Peyer's patch (tissue), 4 donors: ENCODE data around the gene OR6C2. TPM values are rescaled to one million over a fixed set of nuclear protein-coding genes. Genes with fewer than 3 reads are reported as not detected.
"Not testable (repeated sequence)": the region's sequence is repeated elsewhere in the genome, so short reads cannot be mapped to it uniquely, and the experiment has no call there.

Experiments used
- DNase-seq, 3 donors: peaks; one replicate each; pipeline ENCODE4 v3.0.0-alpha.2; 2017 to 2019
- H3K27ac ChIP-seq, 4 donors: fragments of 200-600 bp; sonication (generic); one replicate each; pipeline ENCODE4 v1.5.1; 2016 to 2019
- H3K27me3 ChIP-seq, 2 donors: fragments of 200-600 bp; sonication (generic); one replicate each; pipeline ENCODE4 v1.5.1; 2019
- H3K36me3 ChIP-seq, 3 donors: fragments of 200-600 bp; sonication (generic); one replicate each; pipeline ENCODE4 v1.5.1; 2016 to 2019
- H3K4me1 ChIP-seq, 4 donors: fragments of 200-600 bp; sonication (generic); one replicate each; pipeline ENCODE4 v1.5.1; 2016 to 2019
- H3K4me3 ChIP-seq, 4 donors: fragments of 200-600 bp; sonication (generic); 1 replicate in 3 of 4; 2 replicates in 1 of 4; pipeline ENCODE4 v1.5.1; 2016 to 2019; ENCODE audit warnings: mild to moderate bottlenecking in 1 of 4
- H3K9me3 ChIP-seq, 4 donors: fragments of 200-600 bp; sonication (generic); one replicate each; pipeline ENCODE4 v1.5.1; 2016 to 2019; ENCODE audit warnings: mild to moderate bottlenecking in 1 of 4
- POLR2A ChIP-seq, 2 donors: fragments of 450-650 bp; IDR thresholded peaks; one replicate each; pipeline ENCODE4 v1.5.1; 2017; ENCODE audit warnings: antibody characterized with exemption in 2 of 2, mild to moderate bottlenecking in 2 of 2, moderate library complexity in 2 of 2
- total RNA-seq, 4 donors: library from RNA; depleted of rRNA; stranded (reverse); fragments of >200 nt; gene quantifications; one replicate each; pipeline ENCODE4 v1.1.0, GENCODE V29; 2016
- TF ChIP-seq, protein P1 (sequence below), 6 experiments: fragments of 450-650 bp in 4 of 6; fragments of 200-600 bp in 2 of 6; sonication (generic) in 1 of 6; IDR thresholded peaks; one replicate each; pipeline ENCODE4 v1.5.1; 2017 to 2019; ENCODE audit warnings: antibody characterized with exemption in 6 of 6, mild to moderate bottlenecking in 3 of 6, moderate library complexity in 1 of 6

Gene OR6C2
- total RNA-seq, 4 donors from 2014 or later = not detected

DNA sequence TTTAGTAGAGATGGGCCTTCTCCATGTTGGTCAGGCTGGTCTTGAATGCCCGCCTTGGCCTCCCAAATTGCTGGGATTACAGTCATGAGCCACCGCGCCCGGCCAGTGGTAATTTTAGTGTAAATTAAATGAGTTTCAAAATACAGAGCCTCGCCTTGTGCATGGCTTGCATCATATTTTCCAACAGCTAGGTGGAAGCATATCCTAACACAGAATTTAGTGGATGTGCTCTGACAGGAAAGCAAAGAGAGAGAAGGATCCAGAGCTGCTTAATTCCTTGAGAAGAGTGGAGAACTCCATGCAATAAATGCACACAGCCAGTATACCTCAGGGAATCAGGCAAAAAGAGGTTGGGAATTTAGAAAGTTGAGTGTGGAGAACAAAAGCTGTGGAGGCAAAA lies 2.5 kb downstream of the OR6C2 start:
- H3K27me3 ChIP-seq = no peaks in the 10 kb centered on the region
- H3K27ac ChIP-seq = no peak overlapping the region
- no peaks in the 10 kb centered on the region for H3K36me3 ChIP-seq
- no peak for DNase-seq
- H3K9me3 ChIP-seq = no peaks in the 10 kb centered on the region
- H3K4me1 ChIP-seq = no peaks in the 10 kb centered on the region
- no peak overlapping the region for H3K4me3 ChIP-seq
- TF ChIP-seq POLR2A (IDR thresholded peaks at IDR 0.05) = no peak
- TF ChIP-seq, protein P1, sequence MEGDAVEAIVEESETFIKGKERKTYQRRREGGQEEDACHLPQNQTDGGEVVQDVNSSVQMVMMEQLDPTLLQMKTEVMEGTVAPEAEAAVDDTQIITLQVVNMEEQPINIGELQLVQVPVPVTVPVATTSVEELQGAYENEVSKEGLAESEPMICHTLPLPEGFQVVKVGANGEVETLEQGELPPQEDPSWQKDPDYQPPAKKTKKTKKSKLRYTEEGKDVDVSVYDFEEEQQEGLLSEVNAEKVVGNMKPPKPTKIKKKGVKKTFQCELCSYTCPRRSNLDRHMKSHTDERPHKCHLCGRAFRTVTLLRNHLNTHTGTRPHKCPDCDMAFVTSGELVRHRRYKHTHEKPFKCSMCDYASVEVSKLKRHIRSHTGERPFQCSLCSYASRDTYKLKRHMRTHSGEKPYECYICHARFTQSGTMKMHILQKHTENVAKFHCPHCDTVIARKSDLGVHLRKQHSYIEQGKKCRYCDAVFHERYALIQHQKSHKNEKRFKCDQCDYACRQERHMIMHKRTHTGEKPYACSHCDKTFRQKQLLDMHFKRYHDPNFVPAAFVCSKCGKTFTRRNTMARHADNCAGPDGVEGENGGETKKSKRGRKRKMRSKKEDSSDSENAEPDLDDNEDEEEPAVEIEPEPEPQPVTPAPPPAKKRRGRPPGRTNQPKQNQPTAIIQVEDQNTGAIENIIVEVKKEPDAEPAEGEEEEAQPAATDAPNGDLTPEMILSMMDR (IDR thresholded peaks at IDR 0.05) = no peak

DNA sequence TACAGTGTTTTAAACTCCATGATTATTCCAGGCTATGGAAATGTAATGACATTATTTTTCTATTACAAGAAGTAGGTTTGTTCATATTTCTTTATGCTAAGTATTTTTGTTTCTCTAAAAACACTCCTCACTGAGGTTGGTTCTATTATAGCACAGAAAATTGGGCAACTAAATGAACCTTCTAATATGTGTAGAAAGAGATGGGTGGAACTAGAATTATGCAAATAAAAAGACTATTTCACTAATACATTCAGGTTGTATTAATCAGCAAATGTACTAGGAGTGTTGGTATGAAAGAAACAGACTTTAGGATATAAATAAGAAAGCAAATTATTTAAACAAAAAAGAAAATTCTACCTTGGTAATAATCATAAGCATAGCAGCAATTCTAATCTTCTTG lies 4.9 kb downstream of the OR6C2 start:
- H3K36me3 ChIP-seq = no peaks in the 10 kb centered on the region
- no peaks in the 10 kb centered on the region for H3K9me3 ChIP-seq
- no peaks in the 10 kb centered on the region for H3K4me1 ChIP-seq
- no peak overlapping the region for H3K4me3 ChIP-seq
- DNase-seq = no peak
- H3K27ac ChIP-seq = no peak overlapping the region
- TF ChIP-seq POLR2A (IDR thresholded peaks at IDR 0.05) = no peak
- TF ChIP-seq, protein P1 (IDR thresholded peaks at IDR 0.05) = no peak
- no peaks in the 10 kb centered on the region for H3K27me3 ChIP-seq

DNA sequence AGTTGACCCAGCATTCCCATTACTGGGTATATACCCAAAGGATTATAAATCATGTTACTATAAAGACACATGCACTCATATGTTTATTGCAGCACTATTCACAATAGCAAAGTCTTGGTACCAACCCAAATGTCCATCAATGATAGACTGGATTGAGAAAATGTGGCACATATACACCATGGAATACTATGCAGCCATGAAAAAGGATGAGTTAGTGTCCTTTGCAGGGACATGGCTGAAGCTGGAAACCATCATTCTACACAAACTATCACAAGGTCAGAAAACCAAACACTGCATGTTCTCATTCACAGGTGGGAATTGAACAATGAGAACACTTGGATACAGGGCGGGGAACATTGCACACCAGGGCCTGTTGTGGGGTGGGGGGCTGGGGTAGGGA lies 21.1 kb downstream of the OR6C2 start:
- H3K4me3 ChIP-seq, H3K27me3 ChIP-seq, DNase-seq, H3K4me1 ChIP-seq, H3K9me3 ChIP-seq, H3K36me3 ChIP-seq, H3K27ac ChIP-seq: not testable (repeated sequence)

DNA sequence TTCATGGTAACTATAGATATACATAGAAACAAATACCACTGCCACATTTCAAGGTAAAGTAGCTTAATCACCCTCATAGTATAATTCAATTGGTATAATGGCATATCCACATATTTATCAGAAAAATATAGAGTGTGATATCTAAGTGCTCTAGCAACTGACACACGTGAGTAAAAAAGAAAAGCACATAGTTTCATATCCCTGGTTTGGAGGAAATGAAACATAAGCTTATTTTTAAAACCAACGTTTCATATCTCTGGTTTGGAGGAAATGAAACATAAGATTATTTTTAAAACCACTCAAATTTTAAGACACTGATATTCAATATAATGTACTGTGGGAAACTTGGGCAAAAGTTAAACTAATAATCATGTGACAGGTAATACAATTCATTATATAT lies 24.0 kb downstream of the OR6C2 start:
- Histone ChIP-seq H3K36me3 (no peaks in the 10 kb centered on the region), H3K4me3 (no peak overlapping the region), H3K27ac (no peak overlapping the region), H3K4me1 (no peaks in the 10 kb centered on the region), H3K27me3 (no peaks in the 10 kb centered on the region), H3K9me3 (no peaks in the 10 kb centered on the region)
- DNase-seq = no peak
- no peak for TF ChIP-seq POLR2A (IDR thresholded peaks at IDR 0.05)
- TF ChIP-seq, protein P1 (IDR thresholded peaks at IDR 0.05) = no peak

DNA sequence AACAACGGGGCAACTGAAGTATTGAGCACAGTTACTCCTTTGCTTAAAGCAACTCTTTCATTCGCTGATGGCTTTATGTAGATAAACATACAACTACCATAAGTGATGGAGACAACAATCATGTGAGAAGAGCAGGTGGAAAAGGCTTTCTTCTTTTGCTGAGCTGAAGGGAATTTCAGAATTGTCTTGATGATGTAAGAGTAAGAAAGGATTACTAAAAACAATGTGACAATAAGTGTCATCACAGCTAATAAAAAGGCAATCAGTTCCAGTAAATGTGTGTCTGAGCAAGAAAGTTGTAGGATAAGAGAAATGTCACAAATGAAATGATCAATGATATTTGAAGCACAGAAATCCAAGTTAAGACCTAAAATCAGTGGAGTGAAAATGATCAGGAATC lies 25.4 kb downstream of the OR6C2 start:
- H3K36me3 ChIP-seq = no peaks in the 10 kb centered on the region
- no peaks in the 10 kb centered on the region for H3K27me3 ChIP-seq
- no peak overlapping the region for H3K27ac ChIP-seq
- TF ChIP-seq, protein P1 (IDR thresholded peaks at IDR 0.05) = no peak
- no peak for TF ChIP-seq POLR2A (IDR thresholded peaks at IDR 0.05)
- no peak overlapping the region for H3K4me3 ChIP-seq
- H3K9me3 ChIP-seq = no peaks in the 10 kb centered on the region
- DNase-seq = no peak
- no peaks in the 10 kb centered on the region for H3K4me1 ChIP-seq

DNA sequence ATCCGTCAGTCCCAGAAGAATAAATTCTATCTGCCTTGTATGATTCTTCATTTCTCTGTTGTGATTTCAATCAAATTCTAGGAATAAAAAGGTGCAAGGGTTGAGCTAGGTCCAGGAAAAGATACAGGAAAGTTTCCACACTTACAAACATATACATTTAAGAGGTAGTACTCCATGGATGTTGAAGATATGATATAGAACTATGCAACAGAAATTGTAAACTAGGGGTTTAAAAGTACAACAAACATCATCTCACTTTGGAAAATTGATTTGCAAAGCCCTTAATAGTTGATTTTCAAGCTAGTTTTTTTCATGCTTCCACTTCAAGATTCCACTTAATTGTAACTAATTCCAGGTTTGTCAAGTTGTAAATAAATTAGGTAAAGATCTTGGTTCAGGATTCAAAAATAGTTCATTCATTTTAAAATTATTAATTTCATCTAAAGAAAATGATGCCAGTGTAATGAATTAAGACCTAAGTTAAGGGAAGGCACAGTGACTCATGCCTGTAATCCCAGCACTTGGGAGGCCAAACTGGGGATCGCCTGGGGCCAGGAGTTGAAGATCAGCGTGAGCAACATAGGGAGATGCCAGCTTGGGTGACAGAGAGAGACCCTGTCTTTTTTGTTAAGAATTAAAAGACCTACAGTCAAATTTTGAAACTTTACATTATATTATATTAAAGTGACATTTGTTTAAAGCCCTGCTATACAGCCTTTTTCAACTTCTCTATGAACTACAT lies 26.4 kb downstream of the OR6C2 start, which contains the start of gene OR6C70:
TSS of gene OR6C70 (minus strand) at position 51 of the 742 bp plus-strand sequence. CDS start at position 51, 0 bp downstream.
- Histone ChIP-seq H3K36me3 (no peaks in the 10 kb centered on the region), H3K4me1 (no peaks in the 10 kb centered on the region), H3K27ac (no peak within 1 kb of the TSS), H3K4me3 (no peak within 1 kb of the TSS), H3K9me3 (no peaks in the 10 kb centered on the region), H3K27me3 (no peaks in the 10 kb centered on the region)
- DNase-seq = no peak
- TF ChIP-seq, protein P1 (IDR thresholded peaks at IDR 0.05) = no peak
- TF ChIP-seq POLR2A (IDR thresholded peaks at IDR 0.05) = no peak
